OCI-LY3 (cell line): ENCODE measurements around the gene AKIP1.
A peak's percentile ranks its signal among the peaks of the same experiment; 100 is the strongest.

Experiments used
- H2AFZ ChIP-seq: fragments of 200-600, 300-600 bp; shearing (Covaris generic); 2 replicates; pipeline ENCODE4 v1.6.0; 2014; ENCODE audit warnings: antibody characterized with exemption, low read depth, low read length
- H3K27ac ChIP-seq: fragments of 200-600, 300-600 bp; sonication (generic); 2 replicates; pipeline ENCODE4 v1.5.1; 2014; ENCODE audit warnings: mild to moderate bottlenecking, low read length, moderate library complexity, mixed read lengths
- H3K27me3 ChIP-seq: fragments of 200-600, 300-600 bp; sonication (generic); 2 replicates; pipeline ENCODE4 v1.6.1; 2014; ENCODE audit warnings: low read depth, low read length, mixed read lengths
- H3K36me3 ChIP-seq: fragments of 200-600, 300-600 bp; sonication (generic); replicated peaks from 2 replicates; pipeline ENCODE3; 2014; ENCODE audit warnings: low read depth, low read length, mixed read lengths
- H3K4me1 ChIP-seq: fragments of 300-600, 200-600 bp; sonication (generic); 2 replicates; pipeline ENCODE4 v1.6.1; 2014; ENCODE audit warnings: low read length, mixed read lengths
- H3K4me2 ChIP-seq: fragments of 200-600, 300-600 bp; sonication (generic); 2 replicates; pipeline ENCODE4 v1.6.1; 2014; ENCODE audit warnings: low read length, mixed read lengths
- H3K4me3 ChIP-seq: fragments of 300-600, 200-600 bp; sonication (generic); 2 replicates; pipeline ENCODE4 v1.5.1; 2014; ENCODE audit warnings: antibody characterized with exemption, mild to moderate bottlenecking, low read length, moderate library complexity
- H3K79me2 ChIP-seq: fragments of 300-600, 200-600 bp; shearing (Covaris generic); 2 replicates; pipeline ENCODE4 v1.6.1; 2014; ENCODE audit warnings: mild to moderate bottlenecking, low read length, mixed read lengths
- H3K9ac ChIP-seq: fragments of 300-600, 200-600 bp; shearing (Covaris generic); 2 replicates; pipeline ENCODE4 v1.6.0; 2014; ENCODE audit warnings: mild to moderate bottlenecking, low read length, moderate library complexity
- H3K9me3 ChIP-seq: fragments of 200-600, 300-600 bp; shearing (Covaris generic); 2 replicates; pipeline ENCODE4 v1.6.1; 2014; ENCODE audit warnings: low read length, mixed read lengths; ENCODE audit not compliant: insufficient read depth
- H4K20me1 ChIP-seq: fragments of 200-600, 300-600 bp; sonication (generic); 2 replicates; pipeline ENCODE4 v1.6.1; 2016; ENCODE audit warnings: low read length, mixed read lengths; ENCODE audit not compliant: insufficient read depth
- CTCF ChIP-seq: fragments of 200-600, 300-600 bp; sonication (generic); IDR thresholded peaks from 2 replicates; pipeline ENCODE4 v1.5.1; 2014; ENCODE audit warnings: antibody characterized with exemption, low read length, low read depth
- EZH2phosphoT487 ChIP-seq: fragments of 200-600 bp; shearing (Covaris generic); IDR thresholded peaks from 2 replicates; pipeline ENCODE4 v1.6.1; 2018; ENCODE audit warnings: antibody characterized with exemption, mixed run types, low read depth

Gene AKIP1

GRCh38 chr11:8937159-8937558 is 26.2 kb downstream of the AKIP1 start:
- no peak overlapping the region for H3K4me3 ChIP-seq
- no peaks in the 10 kb centered on the region for H4K20me1 ChIP-seq
- no peaks in the 10 kb centered on the region for H3K36me3 ChIP-seq
- no peak overlapping the region for H3K27ac ChIP-seq
- no peak for TF ChIP-seq CTCF
- no peak for TF ChIP-seq EZH2phosphoT487
- no peaks in the 10 kb centered on the region for H3K9me3 ChIP-seq
- no peaks in the 10 kb centered on the region for H3K4me1 ChIP-seq
- no peak overlapping the region for H3K9ac ChIP-seq
- H3K4me2 ChIP-seq, result no peak overlapping the region
- no peaks in the 10 kb centered on the region for H3K79me2 ChIP-seq
- H3K27me3 ChIP-seq, result no peaks in the 10 kb centered on the region
- no peak overlapping the region for H2AFZ ChIP-seq

- Histone ChIP-seq H3K27ac (no peak overlapping the region), H3K36me3 (no peaks in the 10 kb centered on the region), H3K9ac (no peak overlapping the region), H3K4me1 (no peaks in the 10 kb centered on the region), H3K4me2 (no peak overlapping the region), H3K9me3 (no peaks in the 10 kb centered on the region), H4K20me1 (no peaks in the 10 kb centered on the region), H3K27me3 (no peaks in the 10 kb centered on the region), H3K79me2 (no peaks in the 10 kb centered on the region), H3K4me3 (no peak overlapping the region), H2AFZ (no peak overlapping the region)
- TF ChIP-seq EZH2phosphoT487 (no peak), CTCF (no peak)
These were observed 26.7 kb downstream of the AKIP1 start for GRCh38 chr11:8937659-8938058.

GRCh38 chr11:8941341-8942103 is 30.5 kb downstream of the AKIP1 start:
- H2AFZ ChIP-seq, result peak overlapping the region; percentile 65; the same call in 1 of the 2 replicates
- no peak overlapping the region for H3K9ac ChIP-seq
- no peak overlapping the region for H3K27ac ChIP-seq
- no peaks in the 10 kb centered on the region for H3K27me3 ChIP-seq
- no peaks in the 10 kb centered on the region for H3K4me1 ChIP-seq
- H3K4me3 ChIP-seq, result no peak overlapping the region
- H3K9me3 ChIP-seq, result no peaks in the 10 kb centered on the region
- no peaks in the 10 kb centered on the region for H4K20me1 ChIP-seq
- H3K36me3 ChIP-seq, result no peaks in the 10 kb centered on the region
- no peak overlapping the region for H3K4me2 ChIP-seq
- H3K79me2 ChIP-seq, result no peaks in the 10 kb centered on the region
- TF ChIP-seq EZH2phosphoT487, result no peak
- TF ChIP-seq CTCF, result no peak

GRCh38 chr11:8942518-8943066 is 31.6 kb downstream of the AKIP1 start, which contains the start of gene ASCL3:
ASCL3 (minus strand) TSS chr11:8943016; CDS start chr11:8938161, 4,855 bp downstream.
- Histone ChIP-seq H4K20me1 (no peaks in the 10 kb centered on the region), H2AFZ (peak within 1 kb of the TSS; percentile 65; the same call in 1 of the 2 replicates), H3K79me2 (no peaks in the 10 kb centered on the region), H3K4me3 (no peak within 1 kb of the TSS), H3K9me3 (no peaks in the 10 kb centered on the region), H3K27me3 (no peaks in the 10 kb centered on the region), H3K27ac (no peak within 1 kb of the TSS), H3K4me1 (no peaks in the 10 kb centered on the region), H3K9ac (no peak within 1 kb of the TSS), H3K36me3 (peaks cover 4% of the 10 kb centered on the region), H3K4me2 (no peak within 1 kb of the TSS)
- no peak for TF ChIP-seq CTCF
- TF ChIP-seq EZH2phosphoT487, result no peak
